Ishikawa (cell line): Measurements from ENCODE around the gene PROM1.

Source experiments
- CEBPB ChIP-seq: IDR thresholded peaks from 2 replicates; pipeline ENCODE4 v1.6.1; 2012
- CREB1 ChIP-seq: IDR thresholded peaks from 2 replicates; pipeline ENCODE4 v1.6.1; 2012; ENCODE audit warnings: low read depth
- EGR1 ChIP-seq: IDR thresholded peaks from 2 replicates; pipeline ENCODE4 v1.6.1; 2012
- EP300 ChIP-seq: IDR thresholded peaks from 2 replicates; pipeline ENCODE4 v1.6.1; 2012; ENCODE audit warnings: borderline replicate concordance
- FOXM1 ChIP-seq: IDR thresholded peaks from 2 replicates; pipeline ENCODE4 v1.6.1; 2012; ENCODE audit warnings: low read depth, borderline replicate concordance
- NFIC ChIP-seq: IDR thresholded peaks from 2 replicates; pipeline ENCODE4 v1.6.1; 2012
- RAD21 ChIP-seq: IDR thresholded peaks from 2 replicates; pipeline ENCODE4 v1.6.1; 2012; ENCODE audit warnings: low read depth
- TAF1 ChIP-seq: IDR thresholded peaks from 2 replicates; pipeline ENCODE4 v1.6.1; 2012; ENCODE audit warnings: low read depth, mild to moderate bottlenecking
- TCF12 ChIP-seq: IDR thresholded peaks from 2 replicates; pipeline ENCODE4 v1.6.1; 2012; ENCODE audit warnings: low read depth
- TEAD4 ChIP-seq: IDR thresholded peaks from 2 replicates; pipeline ENCODE4 v1.6.1; 2012
- YY1 ChIP-seq: IDR thresholded peaks from 2 replicates; pipeline ENCODE4 v1.6.1; 2012; ENCODE audit warnings: low read depth
- ZBTB7A ChIP-seq: IDR thresholded peaks from 2 replicates; pipeline ENCODE4 v1.6.1; 2012; ENCODE audit warnings: low read depth
- TF ChIP-seq, protein P1 (sequence below): IDR thresholded peaks from 2 replicates; pipeline ENCODE4 v1.6.1; 2012
- TF ChIP-seq, protein P2 (sequence below): IDR thresholded peaks from 2 replicates; pipeline ENCODE4 v1.6.1; 2012; ENCODE audit warnings: low read depth, mild to moderate bottlenecking
- TF ChIP-seq, protein P3 (sequence below): IDR thresholded peaks from 2 replicates; pipeline ENCODE4 v1.6.1; 2012

The PROM1 gene

DNA sequence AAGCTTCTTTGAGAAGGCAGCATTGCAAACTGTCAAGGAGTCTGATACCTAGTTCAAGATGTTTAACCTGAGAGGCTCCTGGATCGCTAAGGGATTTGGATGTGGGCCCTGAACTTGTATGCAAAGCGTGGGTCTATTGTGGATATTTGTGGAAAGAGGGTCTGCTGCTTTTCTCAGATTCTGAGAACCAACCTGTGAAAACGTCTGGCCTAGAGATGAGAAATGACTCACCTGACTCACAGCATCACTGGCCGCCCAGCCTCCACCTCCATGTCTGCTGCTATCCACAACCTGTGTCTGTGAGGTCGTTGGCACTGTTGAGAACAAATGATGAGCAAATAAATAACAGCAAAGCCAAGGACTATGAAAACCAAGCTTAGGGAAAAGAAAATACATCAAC lies 33.3 kb upstream of the PROM1 start:
- TF ChIP-seq, protein P1, sequence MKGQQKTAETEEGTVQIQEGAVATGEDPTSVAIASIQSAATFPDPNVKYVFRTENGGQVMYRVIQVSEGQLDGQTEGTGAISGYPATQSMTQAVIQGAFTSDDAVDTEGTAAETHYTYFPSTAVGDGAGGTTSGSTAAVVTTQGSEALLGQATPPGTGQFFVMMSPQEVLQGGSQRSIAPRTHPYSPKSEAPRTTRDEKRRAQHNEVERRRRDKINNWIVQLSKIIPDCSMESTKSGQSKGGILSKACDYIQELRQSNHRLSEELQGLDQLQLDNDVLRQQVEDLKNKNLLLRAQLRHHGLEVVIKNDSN: no peak
- TF ChIP-seq CEBPB: no peak
- no peak for TF ChIP-seq FOXM1
- TF ChIP-seq EP300: no peak
- TF ChIP-seq, protein P2, sequence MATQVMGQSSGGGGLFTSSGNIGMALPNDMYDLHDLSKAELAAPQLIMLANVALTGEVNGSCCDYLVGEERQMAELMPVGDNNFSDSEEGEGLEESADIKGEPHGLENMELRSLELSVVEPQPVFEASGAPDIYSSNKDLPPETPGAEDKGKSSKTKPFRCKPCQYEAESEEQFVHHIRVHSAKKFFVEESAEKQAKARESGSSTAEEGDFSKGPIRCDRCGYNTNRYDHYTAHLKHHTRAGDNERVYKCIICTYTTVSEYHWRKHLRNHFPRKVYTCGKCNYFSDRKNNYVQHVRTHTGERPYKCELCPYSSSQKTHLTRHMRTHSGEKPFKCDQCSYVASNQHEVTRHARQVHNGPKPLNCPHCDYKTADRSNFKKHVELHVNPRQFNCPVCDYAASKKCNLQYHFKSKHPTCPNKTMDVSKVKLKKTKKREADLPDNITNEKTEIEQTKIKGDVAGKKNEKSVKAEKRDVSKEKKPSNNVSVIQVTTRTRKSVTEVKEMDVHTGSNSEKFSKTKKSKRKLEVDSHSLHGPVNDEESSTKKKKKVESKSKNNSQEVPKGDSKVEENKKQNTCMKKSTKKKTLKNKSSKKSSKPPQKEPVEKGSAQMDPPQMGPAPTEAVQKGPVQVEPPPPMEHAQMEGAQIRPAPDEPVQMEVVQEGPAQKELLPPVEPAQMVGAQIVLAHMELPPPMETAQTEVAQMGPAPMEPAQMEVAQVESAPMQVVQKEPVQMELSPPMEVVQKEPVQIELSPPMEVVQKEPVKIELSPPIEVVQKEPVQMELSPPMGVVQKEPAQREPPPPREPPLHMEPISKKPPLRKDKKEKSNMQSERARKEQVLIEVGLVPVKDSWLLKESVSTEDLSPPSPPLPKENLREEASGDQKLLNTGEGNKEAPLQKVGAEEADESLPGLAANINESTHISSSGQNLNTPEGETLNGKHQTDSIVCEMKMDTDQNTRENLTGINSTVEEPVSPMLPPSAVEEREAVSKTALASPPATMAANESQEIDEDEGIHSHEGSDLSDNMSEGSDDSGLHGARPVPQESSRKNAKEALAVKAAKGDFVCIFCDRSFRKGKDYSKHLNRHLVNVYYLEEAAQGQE: no peak
- TF ChIP-seq, protein P3, sequence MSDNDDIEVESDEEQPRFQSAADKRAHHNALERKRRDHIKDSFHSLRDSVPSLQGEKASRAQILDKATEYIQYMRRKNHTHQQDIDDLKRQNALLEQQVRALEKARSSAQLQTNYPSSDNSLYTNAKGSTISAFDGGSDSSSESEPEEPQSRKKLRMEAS: no peak
- no peak for TF ChIP-seq ZBTB7A
- no peak for TF ChIP-seq EGR1
- no peak for TF ChIP-seq TCF12
- no peak for TF ChIP-seq YY1
- no peak for TF ChIP-seq NFIC
- no peak for TF ChIP-seq TEAD4
- no peak for TF ChIP-seq RAD21
- no peak for TF ChIP-seq CREB1
- no peak for TF ChIP-seq TAF1

DNA sequence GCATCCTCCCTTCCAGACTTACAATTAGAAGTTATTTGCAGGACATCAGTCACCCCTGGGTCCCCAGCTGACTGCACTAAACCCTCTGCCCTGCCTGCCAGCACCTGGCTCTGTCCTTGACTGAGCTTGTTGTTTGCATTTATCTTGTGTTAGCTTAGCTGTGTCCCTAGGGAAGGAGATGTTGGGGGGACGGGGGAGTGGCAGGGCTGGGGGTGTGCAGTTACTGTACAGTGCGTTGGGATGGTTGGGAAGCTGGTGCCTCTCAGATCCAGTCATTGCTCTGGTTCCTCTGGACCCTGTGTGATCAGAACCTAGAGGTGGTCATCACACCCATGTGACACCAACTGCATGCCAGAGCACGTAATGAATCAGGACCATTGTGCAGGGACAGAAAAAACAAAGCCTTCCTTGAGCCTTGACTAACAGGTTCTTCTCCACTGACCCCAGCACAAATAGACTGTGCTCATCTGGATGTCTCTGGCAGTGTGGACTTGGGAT lies 32.7 kb upstream of the PROM1 start:
- TF ChIP-seq TCF12 (no peak), YY1 (no peak), RAD21 (no peak), EP300 (no peak), CEBPB (no peak)
- TF ChIP-seq, protein P1: no peak

DNA sequence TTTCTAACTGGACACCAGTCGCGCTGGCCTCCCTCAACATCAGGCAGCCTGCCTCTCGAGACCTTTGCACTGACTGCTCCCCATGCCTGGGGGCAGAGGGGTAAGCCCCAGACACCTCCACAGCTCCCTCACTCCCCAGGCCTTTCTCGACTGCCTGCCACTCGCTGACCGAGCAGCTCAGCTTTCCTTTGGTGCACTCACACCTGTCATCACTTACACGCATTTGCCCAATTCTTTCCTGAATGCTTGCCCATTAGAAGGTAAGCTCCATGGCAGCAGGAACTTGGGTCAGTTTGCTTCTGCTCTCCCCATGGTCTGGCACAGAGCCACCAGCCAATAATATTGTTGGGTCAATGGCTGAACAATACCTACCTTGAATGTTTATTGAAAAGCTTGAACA lies 32.2 kb upstream of the PROM1 start:
- TF ChIP-seq EP300 (no peak), EGR1 (no peak), ZBTB7A (no peak), CREB1 (no peak), YY1 (no peak), CEBPB (no peak), TAF1 (no peak), RAD21 (no peak), TCF12 (no peak), NFIC (no peak), FOXM1 (no peak), TEAD4 (no peak)
- TF ChIP-seq, protein P1: no peak
- TF ChIP-seq, protein P3: no peak
- TF ChIP-seq, protein P2: no peak

DNA sequence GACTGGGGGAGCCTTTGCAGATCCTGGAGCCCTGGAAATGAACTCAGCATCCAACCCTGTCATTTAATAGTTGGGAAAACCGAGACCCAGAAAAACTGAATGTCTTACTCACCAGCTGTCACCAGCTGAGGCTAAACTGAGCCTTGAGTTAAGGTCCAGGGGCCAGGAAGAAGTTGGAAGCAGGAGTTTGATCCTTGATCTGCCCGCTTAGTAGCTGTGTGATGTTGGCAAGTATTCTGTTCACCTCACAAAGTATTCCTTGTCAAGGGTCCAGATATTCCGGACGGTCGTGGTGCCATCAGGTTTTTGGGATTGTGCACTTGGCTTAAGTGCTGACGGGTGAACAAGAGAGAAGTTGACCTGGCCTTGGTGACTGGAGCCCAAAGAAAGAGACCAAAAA lies 30.7 kb upstream of the PROM1 start:
- TF ChIP-seq EGR1 (no peak), RAD21 (no peak), YY1 (no peak), ZBTB7A (no peak), EP300 (no peak), CREB1 (no peak), FOXM1 (no peak), CEBPB (no peak), NFIC (no peak), TAF1 (no peak), TEAD4 (no peak), TCF12 (no peak)
- TF ChIP-seq, protein P1: no peak
- TF ChIP-seq, protein P2: no peak
- TF ChIP-seq, protein P3: no peak
